ENCODE measurements around the gene SNCA.

SNCA gene

DNA sequence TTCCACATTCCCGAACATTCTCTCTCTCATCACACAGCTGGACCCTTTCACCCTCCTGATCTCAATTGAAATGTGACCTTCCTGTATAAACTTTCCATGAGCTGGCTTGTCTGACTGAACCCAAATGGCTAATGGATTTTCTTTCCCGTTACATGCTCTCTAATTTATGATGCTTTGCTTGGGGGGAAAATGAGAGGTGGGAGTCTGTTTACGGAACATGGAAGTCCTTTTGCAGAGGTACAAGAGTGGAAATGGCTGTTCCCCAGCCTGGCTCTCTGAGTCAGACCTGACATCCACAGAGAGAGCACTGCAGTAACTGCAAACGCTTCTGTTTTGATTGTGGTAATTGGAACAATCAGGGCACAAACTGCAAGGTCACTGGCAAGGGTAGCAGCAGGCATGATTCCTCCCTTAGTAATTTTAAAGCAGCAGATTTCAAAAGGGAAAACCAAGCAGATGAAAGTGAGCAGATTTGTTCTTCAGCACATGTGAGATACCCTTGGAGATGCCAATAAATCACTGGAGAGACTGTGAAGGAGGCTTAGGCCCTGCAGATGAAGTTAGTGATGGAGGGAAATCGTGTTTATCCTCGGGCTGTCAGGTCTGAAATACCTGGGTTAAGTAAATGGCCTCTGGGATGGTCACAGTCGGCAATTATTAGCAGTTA, 83.9 kb downstream of the SNCA start:
- DNase-seq, result no peak

- no peak for DNase-seq
These were observed 85.5 kb downstream of the SNCA start for GRCh38 chr4:89751416-89751815.

DNA sequence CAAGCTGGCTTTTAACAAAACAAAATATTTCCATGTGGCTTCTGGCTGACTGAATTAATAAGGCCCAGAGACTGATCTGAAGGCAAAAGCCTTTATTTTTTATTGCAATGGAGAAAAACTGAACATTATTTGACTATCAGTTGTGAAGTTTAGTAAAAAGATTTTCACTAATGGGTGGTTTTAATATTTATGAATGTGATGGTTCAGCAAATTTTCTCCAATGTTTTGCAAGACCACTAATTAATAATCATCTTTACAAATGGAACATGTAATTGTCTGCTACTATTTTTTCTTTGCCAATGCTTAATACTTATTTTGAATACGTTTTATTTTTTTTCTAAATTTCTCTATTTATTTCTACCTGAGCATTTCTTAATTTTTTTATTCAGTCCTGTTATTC, 90.6 kb downstream of the SNCA start:
- DNase-seq, result no peak

- DNase-seq, result no peak
These were observed 91.3 kb downstream of the SNCA start for GRCh38 chr4:89745708-89746107.

DNA sequence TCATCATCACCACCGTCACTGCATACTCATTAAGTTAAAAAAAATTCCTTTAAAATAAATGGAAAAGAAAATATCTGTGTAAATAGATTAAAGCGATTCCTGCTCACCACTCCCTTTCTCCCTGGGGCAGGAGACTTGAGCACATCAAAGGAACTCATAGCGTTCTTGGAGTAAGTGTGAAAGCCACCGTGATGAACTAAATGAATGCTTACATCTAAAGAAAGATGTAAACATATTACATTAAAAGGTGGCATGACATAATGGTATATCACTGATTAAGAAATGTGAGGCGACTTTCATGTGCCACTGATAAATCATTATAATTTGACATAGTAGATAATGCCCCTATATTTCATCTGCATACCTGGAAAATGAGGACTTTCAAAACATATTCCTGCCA, 92.0 kb downstream of the SNCA start:
- DNase-seq, result no peak

DNA sequence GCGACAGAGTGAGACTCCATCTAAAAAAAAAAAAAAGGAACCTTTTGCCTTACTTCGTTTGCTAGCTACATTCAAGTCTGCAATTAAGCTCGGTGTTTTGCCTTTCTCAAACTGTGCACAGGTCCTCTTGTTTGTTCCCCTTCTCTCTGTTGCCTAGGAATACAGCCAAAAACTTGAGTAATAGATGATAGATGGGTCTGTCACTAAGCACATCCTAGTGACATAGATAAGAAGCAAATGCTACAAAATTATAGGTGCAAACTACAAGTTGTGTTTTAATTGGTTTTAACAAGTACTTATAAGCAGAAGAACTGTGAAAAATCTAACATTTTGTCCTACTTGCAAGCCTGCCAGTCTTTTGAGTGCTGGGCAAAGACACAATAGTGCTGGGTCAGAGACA, 95.2 kb downstream of the SNCA start:
- DNase-seq, result no peak

DNA sequence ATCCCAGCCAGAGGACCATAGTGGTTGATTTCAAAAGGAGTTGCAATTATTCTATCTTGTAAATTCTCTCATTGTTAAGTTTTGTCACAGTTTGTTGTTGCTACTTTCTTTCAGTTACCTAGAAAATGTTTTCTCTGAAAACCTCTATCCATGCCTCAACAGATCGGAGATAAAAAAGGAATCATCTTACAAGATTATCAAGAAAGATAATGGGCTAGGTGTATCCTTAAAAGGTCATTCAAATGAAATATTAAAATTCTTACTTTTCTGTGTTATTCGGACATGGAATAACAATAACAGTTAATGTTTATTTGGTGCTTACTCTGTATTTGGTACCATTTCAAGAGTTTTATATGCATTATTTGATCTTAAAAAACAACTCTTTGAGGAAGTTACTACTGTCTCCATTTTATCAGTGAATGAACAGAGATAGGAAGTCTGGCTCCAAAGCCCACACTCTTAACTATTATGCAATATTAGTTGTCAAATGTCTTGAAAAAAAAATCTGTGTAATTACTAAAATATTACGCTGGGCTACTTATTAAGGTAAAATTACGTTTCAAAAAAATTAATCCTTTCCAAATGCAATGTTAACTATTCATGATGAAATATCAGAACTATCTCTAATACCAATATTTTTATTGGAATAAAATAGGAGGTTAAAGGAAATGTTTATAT, 97.5 kb downstream of the SNCA start:
- DNase-seq, result no peak

DNA sequence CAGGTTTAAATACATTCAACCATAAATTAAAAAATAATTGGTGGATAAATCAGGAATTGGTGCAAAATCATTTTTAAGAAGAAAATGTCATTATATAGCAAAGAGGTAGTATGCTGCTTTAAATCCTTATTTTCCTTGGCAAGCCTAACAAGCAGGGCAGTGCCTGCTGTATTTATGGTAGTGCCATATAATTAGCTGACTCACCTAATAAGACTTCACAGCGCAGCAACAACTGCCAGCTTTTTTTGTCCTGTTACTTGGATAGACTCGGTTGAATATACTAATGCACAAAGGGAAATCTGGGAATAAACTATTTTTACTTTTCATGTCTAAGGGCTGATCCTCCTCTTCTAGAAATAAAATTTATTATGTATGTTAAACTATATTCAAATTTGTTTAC, 99.1 kb downstream of the SNCA start:
- DNase-seq, result no peak

GRCh38 chr4:89733946-89734345, 103.0 kb downstream of the SNCA start:
- no peak for DNase-seq

GRCh38 chr4:89727238-89727637, 109.7 kb downstream of the SNCA start:
- no peak for DNase-seq

DNA sequence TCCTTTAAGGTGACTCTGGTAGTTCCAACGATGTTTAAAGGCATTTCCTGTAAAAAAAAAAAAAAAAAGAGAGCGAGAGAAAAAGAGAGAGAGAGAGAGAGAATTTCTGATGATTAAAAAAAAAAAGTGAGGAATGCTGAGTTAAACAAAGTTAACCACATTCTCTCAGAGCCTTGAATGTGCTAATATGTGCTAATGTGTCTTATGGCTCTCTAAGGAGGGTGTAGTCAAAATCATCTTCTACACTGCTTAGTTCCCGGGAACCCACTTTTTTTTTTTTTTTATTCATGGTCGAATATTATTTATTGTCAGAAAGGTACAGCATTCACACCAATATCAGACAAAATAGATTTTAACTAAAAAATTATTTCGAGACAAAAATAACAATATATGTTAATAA, 111.7 kb downstream of the SNCA start:
- DNase-seq, result no peak

DNA sequence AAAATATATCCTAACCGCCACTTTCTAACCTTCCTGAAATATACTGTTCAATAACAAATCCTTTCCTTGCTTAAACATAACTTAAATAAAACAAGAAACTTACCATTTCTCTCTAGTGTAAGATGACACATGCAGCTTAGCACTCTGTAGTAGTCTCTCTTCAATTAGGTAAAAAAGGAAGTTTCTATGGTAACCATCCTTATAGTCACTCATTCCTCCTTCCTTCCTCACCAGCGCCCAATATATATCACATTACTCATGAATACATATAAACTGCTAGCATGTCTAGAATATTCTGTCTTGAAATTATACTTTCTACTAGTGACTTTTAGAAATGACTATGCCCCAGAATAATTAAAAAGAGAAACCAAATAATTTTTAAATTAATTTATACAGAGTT, 112.2 kb downstream of the SNCA start:
- DNase-seq, result no peak

DNA sequence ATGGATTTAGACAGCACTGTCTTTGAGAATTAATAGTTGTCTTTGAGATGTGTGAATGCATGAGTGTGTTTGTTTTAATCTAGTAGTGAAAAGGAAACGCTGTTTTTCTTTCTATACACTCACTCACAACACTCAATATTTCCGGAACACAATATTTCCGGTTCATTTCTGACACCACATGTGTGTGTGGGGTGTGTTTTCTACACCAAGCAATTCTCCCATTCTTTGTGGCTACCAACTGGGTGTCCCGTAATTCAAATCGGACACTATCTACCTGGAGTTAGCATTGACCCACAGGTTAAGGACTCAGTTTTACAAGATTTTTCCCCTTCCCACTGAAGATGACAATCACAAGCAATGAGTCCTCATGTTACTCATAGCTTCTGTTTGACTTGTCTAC, 113.9 kb downstream of the SNCA start:
- no peak for DNase-seq

DNA sequence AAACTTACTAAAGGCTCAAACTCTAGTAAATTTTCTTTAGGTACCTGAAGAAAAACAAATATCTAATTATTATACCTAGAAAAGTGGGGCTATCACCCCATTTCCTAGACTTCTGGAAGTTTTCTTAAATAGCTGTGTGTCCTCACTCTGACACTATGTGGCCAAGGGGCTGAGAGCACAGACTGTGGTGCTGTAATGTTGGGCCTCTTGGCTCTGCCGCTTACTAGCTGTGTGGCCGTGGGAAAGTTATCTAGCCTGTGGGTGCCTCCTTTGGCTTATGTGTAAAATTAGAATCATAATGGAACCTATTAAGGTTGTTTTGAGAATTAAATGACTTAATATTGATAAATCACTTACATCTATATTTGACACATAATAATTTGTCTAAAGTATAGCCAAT, 114.4 kb downstream of the SNCA start:
- DNase-seq, result no peak

GRCh38 chr4:89720981-89721380, 116.0 kb downstream of the SNCA start:
- no peak for DNase-seq

DNA sequence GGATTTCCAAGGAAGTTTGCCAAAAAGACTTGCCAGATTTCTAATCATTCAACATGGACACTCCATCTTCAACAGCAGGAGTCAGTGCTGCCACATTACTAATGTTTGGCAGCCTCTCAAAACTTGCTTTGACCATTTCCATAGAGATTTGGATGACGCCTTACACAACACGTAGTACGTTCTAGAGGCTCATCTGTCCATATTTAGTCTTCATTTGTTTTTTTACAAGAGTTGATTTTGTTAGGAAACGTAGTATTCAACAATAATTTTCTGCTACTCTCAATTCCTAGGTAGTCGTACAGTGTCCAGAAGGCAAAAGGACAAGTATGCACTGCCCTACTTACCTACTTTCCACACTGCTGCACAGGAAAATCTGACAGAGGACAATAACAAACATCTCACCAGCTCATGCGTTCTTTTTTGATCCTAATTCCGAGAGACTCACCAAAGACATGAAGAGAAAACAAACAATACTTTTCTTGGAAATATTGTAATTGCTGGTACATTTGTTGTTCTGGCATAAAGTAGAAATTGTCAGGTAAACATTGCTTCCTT, 117.3 kb downstream of the SNCA start:
- no peak for DNase-seq

DNA sequence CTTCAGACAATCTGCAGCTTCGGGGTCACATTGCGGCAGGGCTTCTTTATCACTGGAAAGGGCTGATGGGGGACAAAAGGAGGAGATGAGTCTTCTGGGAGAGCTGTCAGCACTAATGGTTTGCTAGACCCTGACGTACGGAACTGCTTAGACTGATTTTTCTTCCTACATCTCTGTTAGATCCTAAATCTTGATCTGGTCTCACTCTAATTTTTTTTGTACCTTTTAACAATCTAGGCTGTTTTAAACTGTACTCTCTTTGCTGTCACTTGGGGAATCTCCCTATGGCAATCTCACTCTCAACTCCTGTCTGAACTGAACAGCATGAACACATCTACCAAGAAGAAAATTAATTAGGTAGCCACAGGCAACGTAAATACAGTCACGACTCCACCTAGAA, 120.1 kb downstream of the SNCA start:
- no peak for DNase-seq

DNA sequence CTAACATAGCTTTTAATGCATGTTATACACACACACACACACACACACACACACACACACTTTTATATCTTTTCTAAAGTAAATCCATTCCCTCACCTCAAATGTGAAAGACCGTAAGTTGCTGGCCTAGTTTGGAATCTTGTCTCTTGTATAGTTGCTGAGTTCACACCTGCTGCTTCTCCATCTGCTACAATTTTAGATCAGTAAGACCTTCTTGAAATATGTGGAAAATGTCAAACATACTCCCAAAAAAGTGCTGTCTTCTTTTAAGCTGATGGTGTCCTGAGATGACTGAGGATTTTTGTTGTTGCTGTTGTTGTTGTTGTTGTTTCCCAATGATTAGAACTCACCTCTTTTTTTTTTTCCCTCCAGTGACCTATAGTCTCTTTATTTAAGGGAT, 121.3 kb downstream of the SNCA start:
- DNase-seq, result no peak

DNA sequence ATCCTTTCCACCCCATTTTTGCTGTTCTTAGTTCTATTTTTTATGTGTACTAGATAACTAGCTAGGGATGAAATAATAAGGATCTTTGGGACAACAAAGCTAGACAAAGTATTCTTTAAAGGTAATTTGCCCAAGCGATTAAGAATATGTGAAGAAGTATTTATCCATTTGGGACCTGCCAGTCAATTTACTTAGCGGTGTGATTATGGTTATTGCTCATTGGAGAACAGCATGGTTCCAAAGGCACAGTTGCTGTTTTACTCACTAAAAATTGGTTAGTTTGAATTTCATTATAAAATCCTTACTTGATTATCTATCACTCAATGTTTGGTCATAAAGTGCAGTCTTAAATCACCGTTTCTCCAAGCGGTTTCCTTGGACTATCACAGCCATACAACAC, 124.1 kb downstream of the SNCA start:
- DNase-seq, result no peak

- DNase-seq, result no peak
These were observed 124.8 kb downstream of the SNCA start for GRCh38 chr4:89712141-89712540.

- no peak for DNase-seq
These were observed 128.0 kb downstream of the SNCA start for GRCh38 chr4:89708903-89709421.

DNA sequence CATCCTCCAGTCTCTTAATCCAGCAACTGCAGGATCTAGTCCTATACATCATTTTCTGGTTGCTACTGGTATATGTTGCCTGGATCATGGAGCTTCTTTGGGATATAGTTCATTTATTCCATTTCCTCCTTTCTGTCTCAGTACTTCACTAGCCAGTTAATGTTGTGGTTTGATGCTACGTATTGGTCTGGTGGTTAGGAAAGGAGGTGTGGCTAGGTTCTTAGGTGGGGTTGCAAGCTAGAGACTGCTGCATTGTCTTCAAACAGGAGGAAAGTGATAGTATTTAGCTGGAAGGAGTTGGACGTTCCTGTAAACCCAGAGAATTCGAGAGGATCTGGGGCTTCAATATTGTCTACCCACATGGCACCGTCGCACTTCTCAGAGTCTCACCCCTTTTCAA, 129.5 kb downstream of the SNCA start:
- DNase-seq, result no peak

- DNase-seq, result no peak
These were observed 132.1 kb downstream of the SNCA start for GRCh38 chr4:89704651-89705395.

Measured in stimulated activated CD8-positive, alpha-beta memory T cell treated with anti-CD3 and anti-CD28 coated beads, Interleukin-4, amount 100 ng/mL, for 48 hours (primary cell).